Osteocyte (in vitro differentiated cells): ENCODE measurements around the gene RBL1. TPM values are rescaled to one million over a fixed set of nuclear protein-coding genes. Genes with fewer than 3 reads are reported as not detected.

Source experiments
- DNase-seq: peaks from one replicate; pipeline ENCODE4 v3.0.0; 2021; ENCODE audit warnings: mixed read lengths; ENCODE audit not compliant: unreplicated experiment; ENCODE audit errors: extremely low spot score
- H3K27ac Mint-ChIP-seq: one replicate; pipeline ENCODE4 v1.8.0; 2021; ENCODE audit warnings: mild to moderate bottlenecking, mixed read lengths; ENCODE audit not compliant: unreplicated experiment
- H3K27me3 Mint-ChIP-seq: one replicate; pipeline ENCODE4 v1.8.0; 2021; ENCODE audit warnings: mixed read lengths; ENCODE audit not compliant: unreplicated experiment
- H3K36me3 Mint-ChIP-seq: one replicate; pipeline ENCODE4 v1.8.0; 2021; ENCODE audit warnings: mixed read lengths; ENCODE audit not compliant: unreplicated experiment
- H3K4me1 Mint-ChIP-seq: one replicate; pipeline ENCODE4 v1.8.0; 2021; ENCODE audit warnings: mixed read lengths; ENCODE audit not compliant: unreplicated experiment
- H3K4me3 Mint-ChIP-seq: one replicate; pipeline ENCODE4 v1.8.0; 2021; ENCODE audit warnings: mild to moderate bottlenecking, moderate library complexity, mixed read lengths; ENCODE audit not compliant: unreplicated experiment
- H3K9me3 Mint-ChIP-seq: one replicate; pipeline ENCODE4 v1.8.0; 2021; ENCODE audit warnings: mixed read lengths; ENCODE audit not compliant: unreplicated experiment
- CTCF ChIP-seq: fragments of 200-600 bp; sonication (generic); IDR thresholded peaks from 2 replicates; pipeline ENCODE4 v1.5.0; 2021; ENCODE audit warnings: antibody characterized with exemption, mild to moderate bottlenecking, moderate library complexity
- total RNA-seq: library from RNA; stranded (reverse); gene quantifications from 2 replicates; pipeline ENCODE4 v1.2.1, GENCODE V29; 2021

The RBL1 gene
- total RNA-seq, 1 donor from 2014 or later: 6.7 TPM

GRCh38 chr20:36951198-36951978, 144.4 kb downstream of the RBL1 start, which contains the start of gene SAMHD1:
Gene SAMHD1, minus strand, starts transcription at chr20:36951708. Its CDS starts 65 bp downstream, at chr20:36951643.
- Mint-ChIP-seq H3K27ac (peak within 1 kb of the TSS; percentile 85), H3K4me3 (peak within 1 kb of the TSS; percentile 93), H3K36me3 (no peaks in the 10 kb centered on the region), H3K9me3 (no peaks in the 10 kb centered on the region), H3K4me1 (peaks cover 23% of the 10 kb centered on the region), H3K27me3 (no peaks in the 10 kb centered on the region)
- DNase-seq: peak; percentile 97
- TF ChIP-seq CTCF: no peak

- Mint-ChIP-seq H3K4me3 (peak overlapping the region; percentile 93), H3K27ac (peak overlapping the region; percentile 59), H3K27me3 (no peaks in the 10 kb centered on the region), H3K4me1 (peaks cover 23% of the 10 kb centered on the region), H3K36me3 (no peaks in the 10 kb centered on the region), H3K9me3 (no peaks in the 10 kb centered on the region)
- no peak for DNase-seq
- no peak for TF ChIP-seq CTCF
Measured at GRCh38 chr20:36950414-36951197, 145.2 kb downstream of the RBL1 start.

Other genes with a start within 250 kb of the RBL1 start
- 0.26 TPM in 1 of 2 replicates, not detected in the other for gene TLDC2, start 219.9 kb downstream of the RBL1 start, total RNA-seq
- 16.2 and 19.5 TPM in 2 replicates for gene SAMHD1, start 144.3 kb downstream of the RBL1 start, total RNA-seq
- 167 and 168 TPM in 2 replicates for gene RPN2, start 83.3 kb upstream of the RBL1 start, total RNA-seq
- gene MROH8, start 83.6 kb upstream of the RBL1 start, total RNA-seq: 1.5 and 3.2 TPM in 2 replicates
- not detected in 2 replicates for gene GHRH, start 165.8 kb upstream of the RBL1 start, total RNA-seq
- 45.5 and 45.8 TPM in 2 replicates for gene MANBAL, start 193.7 kb upstream of the RBL1 start, total RNA-seq